HepG2 (cell line): Measurements from ENCODE around the gene C16orf89. TPM values are rescaled to one million over a fixed set of nuclear protein-coding genes. Genes with fewer than 3 reads are reported as not detected.

Experiments used
- BORCS8-MEF2B ChIP-seq: sonication (generic); formaldehyde crosslinking; IDR thresholded peaks from 2 replicates; pipeline ENCODE4 v1.8.0; 2022; ENCODE audit warnings: mild to moderate bottlenecking, missing genetic modification reagents
- FOXA1 ChIP-seq, 2 experiments: fragments of 450-650 bp in 1 of 2; sonication (generic) in 1 of 2; formaldehyde crosslinking in 1 of 2; IDR thresholded peaks; 2 replicates each; pipeline versions ENCODE4 v1.4.0 to v1.6.1; 2016 to 2020; ENCODE audit warnings: missing genetic modification reagents in 1 of 2
- FOXP1 ChIP-seq, 2 experiments: fragments of 450-650 bp in 1 of 2; IDR thresholded peaks; 2 replicates each; pipeline ENCODE4 v1.6.1; 2017 to 2018; ENCODE audit warnings: antibody characterized with exemption in 1 of 2
- GABPA ChIP-seq, 2 experiments: IDR thresholded peaks; 2 replicates each; pipeline ENCODE4 v1.6.1; 2011 to 2016; ENCODE audit warnings: low read depth in 2 of 2, low read length in 1 of 2, missing biosample characterization in 1 of 2, missing genetic modification characterization in 1 of 2
- NFIB ChIP-seq: sonication (generic); formaldehyde crosslinking; IDR thresholded peaks from 2 replicates; pipeline ENCODE4 v1.9.0; 2021; ENCODE audit warnings: missing genetic modification reagents, mild to moderate bottlenecking, borderline replicate concordance
- NR3C1 ChIP-seq: sonication (generic); formaldehyde crosslinking; IDR thresholded peaks from 2 replicates; pipeline ENCODE4 v1.4.0; 2020; ENCODE audit warnings: missing genetic modification reagents
- SIN3A ChIP-seq: IDR thresholded peaks from 2 replicates; pipeline ENCODE4 v1.6.1; 2011; ENCODE audit warnings: low read depth, mild to moderate bottlenecking, control low read depth, low read length, borderline replicate concordance
- XBP1 ChIP-seq: sonication (generic); formaldehyde crosslinking; IDR thresholded peaks from 2 replicates; pipeline ENCODE4 v1.5.0; 2020; ENCODE audit warnings: missing genetic modification reagents
- YY1 ChIP-seq: IDR thresholded peaks from 2 replicates; pipeline ENCODE4 v1.6.1; 2011; ENCODE audit warnings: low read length, low read depth, moderate library complexity, mild to moderate bottlenecking; ENCODE audit not compliant: insufficient read depth, insufficient replicate concordance
- ZNF264 ChIP-seq: sonication (generic); formaldehyde crosslinking; IDR thresholded peaks from 2 replicates; pipeline ENCODE4 v1.4.0; 2020; ENCODE audit warnings: missing genetic modification reagents
- polyA plus RNA-seq, 8 experiments: library from polyadenylated mRNA; depleted of rRNA in 3 of 8; stranded (reverse) in 7 of 8; unstranded in 1 of 8; fragments of >200 nt; fragmentation: Illumina TruSeq in 4 of 8; extraction: Trizol in 4 of 8; gene quantifications; 2 replicates each; pipeline versions ENCODE4 v1.2.1 to v1.2.3, GENCODE V29; 2011 to 2016; ENCODE audit warnings: low read depth in 4 of 8, missing spikeins in 1 of 8, mixed read lengths in 1 of 8; ENCODE audit not compliant: insufficient read depth in 1 of 8
- total RNA-seq, 5 experiments: library from RNA; depleted of rRNA; stranded (reverse); fragments of >200 nt; fragmentation: Illumina TruSeq; extraction: Trizol; gene quantifications; 2 replicates each; pipeline ENCODE4 v1.2.3, GENCODE V29; 2016; ENCODE audit warnings: low read depth in 1 of 5
- TF ChIP-seq, protein P1 (sequence below): sonication (generic); formaldehyde crosslinking; conservative IDR thresholded peaks from 2 replicates; pipeline ENCODE4 v1.4.0; 2020; ENCODE audit warnings: mild to moderate bottlenecking, missing genetic modification reagents, moderate library complexity
- TF ChIP-seq, protein P2 (sequence below): sonication (generic); formaldehyde crosslinking; IDR thresholded peaks from 2 replicates; pipeline ENCODE4 v1.5.1; 2020; ENCODE audit warnings: missing genetic modification reagents, mild to moderate bottlenecking, borderline replicate concordance
- TF ChIP-seq, protein P3 (sequence below): sonication (generic); formaldehyde crosslinking; IDR thresholded peaks from 2 replicates; pipeline ENCODE4 v1.4.0; 2020; ENCODE audit warnings: missing genetic modification reagents, borderline replicate concordance

C16orf89 gene
- total and polyA plus RNA-seq, 2 of the 13 experiments (the other 11 are each of a cell fraction or from before 2014, with no cell fraction given) = 1.9 to 3.4 TPM

DNA sequence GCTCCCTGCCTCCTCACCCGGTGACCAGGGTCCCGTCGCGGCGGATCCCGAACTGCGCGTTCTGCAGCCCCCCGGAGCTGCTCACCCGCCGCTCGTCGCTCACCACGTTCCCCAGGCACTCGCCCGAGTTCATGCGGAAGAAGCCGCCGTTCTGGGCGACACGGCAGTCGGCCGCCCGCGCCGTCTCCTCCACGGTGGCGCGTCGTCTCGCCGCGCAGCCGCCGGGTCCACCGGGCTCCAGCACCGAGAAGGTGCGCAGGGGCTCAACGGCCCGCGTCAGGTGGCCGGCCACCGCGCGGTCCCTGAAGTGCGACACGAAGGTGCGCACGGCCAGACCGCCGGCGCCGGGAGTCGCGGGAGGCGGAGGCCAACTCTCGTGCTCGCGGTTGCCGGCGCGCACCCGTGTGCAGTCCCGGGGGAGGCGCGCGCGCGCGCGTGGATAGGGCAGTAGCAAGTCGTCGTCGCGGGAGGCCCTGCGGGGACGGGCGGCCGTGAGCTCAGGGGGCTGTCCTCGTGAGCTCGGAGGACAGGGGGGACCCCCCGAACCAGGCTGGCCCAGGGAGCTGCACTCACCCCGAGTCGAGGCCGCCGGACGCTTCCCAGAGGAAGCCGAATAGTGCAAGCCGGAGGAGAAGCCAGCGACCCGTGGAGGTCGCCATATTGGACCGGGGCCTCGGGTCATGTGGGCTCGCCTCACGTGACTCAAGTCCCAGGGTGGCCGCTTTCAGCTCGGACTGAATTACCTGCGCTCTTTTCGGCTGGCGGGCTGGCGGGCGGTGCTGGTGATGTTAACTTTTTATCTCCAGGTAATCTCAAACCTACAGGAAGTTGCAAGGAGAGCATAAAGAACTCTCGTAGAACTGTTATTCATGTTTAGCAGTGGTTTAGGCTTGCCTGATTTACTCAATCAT, 32.2 kb downstream of the C16orf89 start, which contains the start of gene NAGPA (continued):
- TF ChIP-seq, protein P1, sequence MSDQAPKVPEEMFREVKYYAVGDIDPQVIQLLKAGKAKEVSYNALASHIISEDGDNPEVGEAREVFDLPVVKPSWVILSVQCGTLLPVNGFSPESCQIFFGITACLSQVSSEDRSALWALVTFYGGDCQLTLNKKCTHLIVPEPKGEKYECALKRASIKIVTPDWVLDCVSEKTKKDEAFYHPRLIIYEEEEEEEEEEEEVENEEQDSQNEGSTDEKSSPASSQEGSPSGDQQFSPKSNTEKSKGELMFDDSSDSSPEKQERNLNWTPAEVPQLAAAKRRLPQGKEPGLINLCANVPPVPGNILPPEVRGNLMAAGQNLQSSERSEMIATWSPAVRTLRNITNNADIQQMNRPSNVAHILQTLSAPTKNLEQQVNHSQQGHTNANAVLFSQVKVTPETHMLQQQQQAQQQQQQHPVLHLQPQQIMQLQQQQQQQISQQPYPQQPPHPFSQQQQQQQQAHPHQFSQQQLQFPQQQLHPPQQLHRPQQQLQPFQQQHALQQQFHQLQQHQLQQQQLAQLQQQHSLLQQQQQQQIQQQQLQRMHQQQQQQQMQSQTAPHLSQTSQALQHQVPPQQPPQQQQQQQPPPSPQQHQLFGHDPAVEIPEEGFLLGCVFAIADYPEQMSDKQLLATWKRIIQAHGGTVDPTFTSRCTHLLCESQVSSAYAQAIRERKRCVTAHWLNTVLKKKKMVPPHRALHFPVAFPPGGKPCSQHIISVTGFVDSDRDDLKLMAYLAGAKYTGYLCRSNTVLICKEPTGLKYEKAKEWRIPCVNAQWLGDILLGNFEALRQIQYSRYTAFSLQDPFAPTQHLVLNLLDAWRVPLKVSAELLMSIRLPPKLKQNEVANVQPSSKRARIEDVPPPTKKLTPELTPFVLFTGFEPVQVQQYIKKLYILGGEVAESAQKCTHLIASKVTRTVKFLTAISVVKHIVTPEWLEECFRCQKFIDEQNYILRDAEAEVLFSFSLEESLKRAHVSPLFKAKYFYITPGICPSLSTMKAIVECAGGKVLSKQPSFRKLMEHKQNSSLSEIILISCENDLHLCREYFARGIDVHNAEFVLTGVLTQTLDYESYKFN (CRISPR knock-in tag) = peak; percentile 64; the same call in 1 of the 2 replicates
- no peak for TF ChIP-seq NFIB (CRISPR knock-in tag)
- no peak; the same call in 1 of the 2 replicates for TF ChIP-seq NR3C1 (CRISPR knock-in tag)
- TF ChIP-seq SIN3A = peak; percentile 100
- TF ChIP-seq XBP1 (CRISPR knock-in tag) = 0 out of 2 replicates have a peak, but pooled peaks have one; percentile 23
- TF ChIP-seq, protein P2, sequence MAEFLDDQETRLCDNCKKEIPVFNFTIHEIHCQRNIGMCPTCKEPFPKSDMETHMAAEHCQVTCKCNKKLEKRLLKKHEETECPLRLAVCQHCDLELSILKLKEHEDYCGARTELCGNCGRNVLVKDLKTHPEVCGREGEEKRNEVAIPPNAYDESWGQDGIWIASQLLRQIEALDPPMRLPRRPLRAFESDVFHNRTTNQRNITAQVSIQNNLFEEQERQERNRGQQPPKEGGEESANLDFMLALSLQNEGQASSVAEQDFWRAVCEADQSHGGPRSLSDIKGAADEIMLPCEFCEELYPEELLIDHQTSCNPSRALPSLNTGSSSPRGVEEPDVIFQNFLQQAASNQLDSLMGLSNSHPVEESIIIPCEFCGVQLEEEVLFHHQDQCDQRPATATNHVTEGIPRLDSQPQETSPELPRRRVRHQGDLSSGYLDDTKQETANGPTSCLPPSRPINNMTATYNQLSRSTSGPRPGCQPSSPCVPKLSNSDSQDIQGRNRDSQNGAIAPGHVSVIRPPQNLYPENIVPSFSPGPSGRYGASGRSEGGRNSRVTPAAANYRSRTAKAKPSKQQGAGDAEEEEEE = no peak
- no peak for TF ChIP-seq FOXP1 (IDR thresholded peaks at IDR 0.05)
- TF ChIP-seq FOXP1 (CRISPR knock-in tag; IDR thresholded peaks at IDR 0.05) = peak; percentile 29; the same call in 1 of the 2 replicates
- TF ChIP-seq YY1 = peak; percentile 100
- no peak for TF ChIP-seq FOXA1 (IDR thresholded peaks at IDR 0.05)
- TF ChIP-seq FOXA1 (CRISPR knock-in tag; IDR thresholded peaks at IDR 0.05) = no peak; the same call in 1 of the 2 replicates
- peak; percentile 89 for TF ChIP-seq BORCS8-MEF2B (CRISPR knock-in tag)
- no peak for TF ChIP-seq GABPA (IDR thresholded peaks at IDR 0.05; ENCODE audit: low read depth, low read length)
- TF ChIP-seq GABPA (CRISPR knock-in tag; IDR thresholded peaks at IDR 0.05; ENCODE audit: low read depth) = peak; percentile 78
- TF ChIP-seq, protein P3, sequence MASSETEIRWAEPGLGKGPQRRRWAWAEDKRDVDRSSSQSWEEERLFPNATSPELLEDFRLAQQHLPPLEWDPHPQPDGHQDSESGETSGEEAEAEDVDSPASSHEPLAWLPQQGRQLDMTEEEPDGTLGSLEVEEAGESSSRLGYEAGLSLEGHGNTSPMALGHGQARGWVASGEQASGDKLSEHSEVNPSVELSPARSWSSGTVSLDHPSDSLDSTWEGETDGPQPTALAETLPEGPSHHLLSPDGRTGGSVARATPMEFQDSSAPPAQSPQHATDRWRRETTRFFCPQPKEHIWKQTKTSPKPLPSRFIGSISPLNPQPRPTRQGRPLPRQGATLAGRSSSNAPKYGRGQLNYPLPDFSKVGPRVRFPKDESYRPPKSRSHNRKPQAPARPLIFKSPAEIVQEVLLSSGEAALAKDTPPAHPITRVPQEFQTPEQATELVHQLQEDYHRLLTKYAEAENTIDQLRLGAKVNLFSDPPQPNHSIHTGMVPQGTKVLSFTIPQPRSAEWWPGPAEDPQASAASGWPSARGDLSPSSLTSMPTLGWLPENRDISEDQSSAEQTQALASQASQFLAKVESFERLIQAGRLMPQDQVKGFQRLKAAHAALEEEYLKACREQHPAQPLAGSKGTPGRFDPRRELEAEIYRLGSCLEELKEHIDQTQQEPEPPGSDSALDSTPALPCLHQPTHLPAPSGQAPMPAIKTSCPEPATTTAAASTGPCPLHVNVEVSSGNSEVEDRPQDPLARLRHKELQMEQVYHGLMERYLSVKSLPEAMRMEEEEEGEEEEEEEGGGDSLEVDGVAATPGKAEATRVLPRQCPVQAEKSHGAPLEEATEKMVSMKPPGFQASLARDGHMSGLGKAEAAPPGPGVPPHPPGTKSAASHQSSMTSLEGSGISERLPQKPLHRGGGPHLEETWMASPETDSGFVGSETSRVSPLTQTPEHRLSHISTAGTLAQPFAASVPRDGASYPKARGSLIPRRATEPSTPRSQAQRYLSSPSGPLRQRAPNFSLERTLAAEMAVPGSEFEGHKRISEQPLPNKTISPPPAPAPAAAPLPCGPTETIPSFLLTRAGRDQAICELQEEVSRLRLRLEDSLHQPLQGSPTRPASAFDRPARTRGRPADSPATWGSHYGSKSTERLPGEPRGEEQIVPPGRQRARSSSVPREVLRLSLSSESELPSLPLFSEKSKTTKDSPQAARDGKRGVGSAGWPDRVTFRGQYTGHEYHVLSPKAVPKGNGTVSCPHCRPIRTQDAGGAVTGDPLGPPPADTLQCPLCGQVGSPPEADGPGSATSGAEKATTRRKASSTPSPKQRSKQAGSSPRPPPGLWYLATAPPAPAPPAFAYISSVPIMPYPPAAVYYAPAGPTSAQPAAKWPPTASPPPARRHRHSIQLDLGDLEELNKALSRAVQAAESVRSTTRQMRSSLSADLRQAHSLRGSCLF = peak; percentile 87; the same call in 1 of the 2 replicates
- peak; percentile 94 for TF ChIP-seq ZNF264 (CRISPR knock-in tag)
